ENCODE measurements around the gene CAPZB.
A peak's percentile ranks its signal among the peaks of the same experiment; 100 is the strongest.

Gene CAPZB

DNA sequence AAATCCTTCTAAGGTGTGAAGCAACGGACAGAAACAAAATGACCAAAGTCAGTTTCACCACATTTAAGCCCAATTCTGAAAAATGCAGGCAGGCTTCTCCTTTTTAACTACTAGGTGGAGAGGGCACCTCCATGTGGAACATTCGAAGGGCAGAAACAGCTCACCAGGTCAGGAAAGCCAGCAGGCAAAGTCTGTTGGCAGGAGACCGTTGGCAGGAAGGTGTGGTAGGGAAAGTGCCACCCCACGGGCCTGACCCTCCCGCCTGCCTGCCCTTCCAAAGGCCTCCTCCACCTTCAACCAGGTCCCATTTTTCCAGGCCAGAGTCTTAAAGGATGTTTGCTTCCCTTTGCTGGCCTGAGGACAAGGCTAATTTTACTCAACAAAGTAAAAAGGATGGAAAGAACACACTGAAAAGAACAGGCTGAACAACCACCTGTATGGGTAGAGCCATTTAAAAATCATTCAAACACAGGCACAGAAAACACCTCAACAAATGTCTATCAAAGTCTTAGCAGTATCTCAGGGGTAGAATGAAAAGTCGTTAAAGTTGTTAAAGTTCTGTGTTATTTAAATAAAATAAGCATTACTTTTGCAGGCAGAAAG, 26.4 kb downstream of the CAPZB start:
- peaks cover 0 to 4% of the 10 kb centered on the region in 2 donors for H3K36me3 ChIP-seq (ENCODE audit: control insufficient read depth in 2 of 2, insufficient read depth in 2 of 2, low read length in 2 of 2)
- no peak overlapping the region for H3K4me3 ChIP-seq (ENCODE audit: low read length in 2 of 2)
- no peak overlapping the region for H3K9ac ChIP-seq (ENCODE audit: low read length in 2 of 2)
- peaks cover 53% of the 10 kb centered on the region for H3K4me1 ChIP-seq (ENCODE audit: control insufficient read depth, insufficient read depth, low read length)
- H3K9me3 ChIP-seq (ENCODE audit: control insufficient read depth in 2 of 2, low read length in 2 of 2): no peaks in the 10 kb centered on the region
- peak overlapping the region; percentile 46 for H3K27ac ChIP-seq (ENCODE audit: low read length)
- no peaks in the 10 kb centered on the region for H3K27me3 ChIP-seq (ENCODE audit: control insufficient read depth in 1 of 2, insufficient read depth in 2 of 2, low read length in 2 of 2)

DNA sequence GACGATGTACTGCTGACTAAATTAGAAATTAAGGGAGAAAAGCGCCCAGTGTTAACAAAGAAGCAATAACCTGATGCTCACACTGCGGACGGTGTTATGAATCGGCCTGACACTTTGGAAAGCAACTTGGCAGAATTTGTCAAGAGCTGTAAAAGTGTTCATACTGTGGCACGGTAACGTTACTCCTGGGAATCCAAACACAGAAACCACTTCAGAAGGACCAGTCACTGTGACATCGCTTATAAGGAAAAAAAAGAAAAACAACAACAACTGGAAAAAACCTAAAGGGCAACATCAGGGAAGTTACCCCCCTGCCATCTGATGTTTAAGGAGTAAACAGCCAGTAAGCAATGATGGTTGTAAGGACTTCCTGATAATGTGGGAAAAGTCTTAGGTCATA, 27.7 kb downstream of the CAPZB start:
- no peaks in the 10 kb centered on the region for H3K9me3 ChIP-seq (ENCODE audit: control insufficient read depth in 2 of 2, low read length in 2 of 2)
- no peak overlapping the region for H3K9ac ChIP-seq (ENCODE audit: low read length in 2 of 2)
- no peaks in the 10 kb centered on the region for H3K27me3 ChIP-seq (ENCODE audit: control insufficient read depth in 1 of 2, insufficient read depth in 2 of 2, low read length in 2 of 2)
- H3K4me3 ChIP-seq (ENCODE audit: low read length in 2 of 2): no peak overlapping the region
- peaks cover 57% of the 10 kb centered on the region for H3K4me1 ChIP-seq (ENCODE audit: control insufficient read depth, insufficient read depth, low read length)
- H3K36me3 ChIP-seq (ENCODE audit: control insufficient read depth in 2 of 2, insufficient read depth in 2 of 2, low read length in 2 of 2): peaks cover 0 to 4% of the 10 kb centered on the region in 2 donors
- H3K27ac ChIP-seq (ENCODE audit: low read length): peak overlapping the region; percentile 18

DNA sequence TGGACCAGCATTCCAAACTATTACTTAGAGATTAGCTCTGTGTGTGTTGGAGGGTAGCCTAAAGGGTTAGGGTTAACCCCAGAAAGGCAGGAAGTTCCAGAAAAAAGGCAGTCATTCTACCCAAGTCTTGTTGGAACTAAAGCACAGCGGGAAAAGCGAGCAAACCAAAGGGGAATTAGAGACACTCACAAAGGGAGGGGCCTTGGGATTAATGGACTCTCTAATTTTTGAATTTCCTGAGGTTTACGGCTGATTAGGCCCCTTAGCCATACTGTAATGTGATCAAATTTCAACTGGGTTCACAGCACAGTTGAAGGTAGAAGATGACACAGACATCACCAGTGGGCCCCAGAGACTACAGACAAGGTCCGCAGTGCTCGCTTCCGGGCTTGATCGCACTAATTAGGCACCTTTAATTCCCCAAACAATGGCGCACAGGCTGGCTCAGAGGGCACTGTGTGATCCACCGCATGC, 28.3 kb downstream of the CAPZB start:
- H3K9me3 ChIP-seq (ENCODE audit: control insufficient read depth in 2 of 2, low read length in 2 of 2): no peaks in the 10 kb centered on the region
- no peak overlapping the region for H3K4me3 ChIP-seq (ENCODE audit: low read length in 2 of 2)
- H3K27me3 ChIP-seq (ENCODE audit: control insufficient read depth in 1 of 2, insufficient read depth in 2 of 2, low read length in 2 of 2): no peaks in the 10 kb centered on the region
- peaks cover 63% of the 10 kb centered on the region for H3K4me1 ChIP-seq (ENCODE audit: control insufficient read depth, insufficient read depth, low read length)
- H3K36me3 ChIP-seq (ENCODE audit: control insufficient read depth in 2 of 2, insufficient read depth in 2 of 2, low read length in 2 of 2): peaks cover 0 to 4% of the 10 kb centered on the region in 2 donors
- peak overlapping the region; percentile 18 for H3K27ac ChIP-seq (ENCODE audit: low read length)
- no peak overlapping the region for H3K9ac ChIP-seq (ENCODE audit: low read length in 2 of 2)

GRCh38 chr1:19455353-19455752, 30.0 kb downstream of the CAPZB start:
- Histone ChIP-seq H3K4me1 (ENCODE audit: control insufficient read depth, insufficient read depth, low read length) (peaks cover 72% of the 10 kb centered on the region), H3K27ac (ENCODE audit: low read length) (peak overlapping the region; percentile 64), H3K4me3 (ENCODE audit: low read length in 2 of 2) (no peak overlapping the region), H3K27me3 (ENCODE audit: control insufficient read depth in 1 of 2, insufficient read depth in 2 of 2, low read length in 2 of 2) (no peaks in the 10 kb centered on the region), H3K9me3 (ENCODE audit: control insufficient read depth in 2 of 2, low read length in 2 of 2) (no peaks in the 10 kb centered on the region), H3K9ac (ENCODE audit: low read length in 2 of 2) (no peak overlapping the region), H3K36me3 (ENCODE audit: control insufficient read depth in 2 of 2, insufficient read depth in 2 of 2, low read length in 2 of 2) (peaks cover 0 to 2% of the 10 kb centered on the region in 2 donors)

GRCh38 chr1:19454265-19455146, 30.8 kb downstream of the CAPZB start:
- peaks cover 0 to 2% of the 10 kb centered on the region in 2 donors for H3K36me3 ChIP-seq (ENCODE audit: control insufficient read depth in 2 of 2, insufficient read depth in 2 of 2, low read length in 2 of 2)
- peak overlapping the region; percentile 40 to 62 for H3K9ac ChIP-seq (ENCODE audit: low read length in 2 of 2)
- no peaks in the 10 kb centered on the region for H3K9me3 ChIP-seq (ENCODE audit: control insufficient read depth in 2 of 2, low read length in 2 of 2)
- H3K4me1 ChIP-seq (ENCODE audit: control insufficient read depth, insufficient read depth, low read length): peaks cover 77% of the 10 kb centered on the region
- no peaks in the 10 kb centered on the region for H3K27me3 ChIP-seq (ENCODE audit: control insufficient read depth in 1 of 2, insufficient read depth in 2 of 2, low read length in 2 of 2)
- peak overlapping the region; percentile 11 to 57 for H3K4me3 ChIP-seq (ENCODE audit: low read length in 2 of 2)
- peak overlapping the region; percentile 64 for H3K27ac ChIP-seq (ENCODE audit: low read length)

GRCh38 chr1:19453741-19454201, 31.6 kb downstream of the CAPZB start:
- Histone ChIP-seq H3K36me3 (ENCODE audit: control insufficient read depth in 2 of 2, insufficient read depth in 2 of 2, low read length in 2 of 2) (peaks cover 0 to 2% of the 10 kb centered on the region in 2 donors), H3K27me3 (ENCODE audit: control insufficient read depth in 1 of 2, insufficient read depth in 2 of 2, low read length in 2 of 2) (no peaks in the 10 kb centered on the region), H3K27ac (ENCODE audit: low read length) (peak overlapping the region; percentile 83), H3K4me1 (ENCODE audit: control insufficient read depth, insufficient read depth, low read length) (peaks cover 80% of the 10 kb centered on the region), H3K4me3 (ENCODE audit: low read length in 2 of 2) (no peak overlapping the region), H3K9me3 (ENCODE audit: control insufficient read depth in 2 of 2, low read length in 2 of 2) (no peaks in the 10 kb centered on the region), H3K9ac (ENCODE audit: low read length in 2 of 2) (peak overlapping the region; percentile 2 to 21)

DNA sequence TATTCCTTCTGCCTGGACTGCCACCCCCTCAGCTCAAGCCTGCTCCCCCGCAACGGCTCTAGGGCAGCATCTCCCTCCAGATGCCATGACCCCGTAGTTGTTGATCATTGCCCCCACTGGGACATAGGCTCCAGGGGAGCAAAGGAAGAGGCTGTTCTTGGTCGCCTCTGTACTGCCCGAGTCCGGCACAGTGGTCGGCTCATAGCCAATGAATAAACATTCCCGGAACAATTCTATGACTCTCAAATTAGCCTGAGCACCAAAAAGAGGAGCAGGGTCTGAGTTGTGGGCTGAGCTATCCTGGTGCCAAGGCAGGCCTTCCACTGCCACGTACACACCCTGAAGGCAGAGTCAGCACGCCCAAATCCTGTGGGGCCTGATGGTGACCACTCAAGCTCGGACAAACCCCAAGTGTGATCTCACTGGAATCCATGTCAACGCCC, 33.1 kb downstream of the CAPZB start:
- peak overlapping the region in 1 of 2 donors; percentile 29 for H3K9ac ChIP-seq (ENCODE audit: low read length in 2 of 2)
- H3K4me3 ChIP-seq (ENCODE audit: low read length in 2 of 2): peak overlapping the region in 1 of 2 donors; percentile 35
- H3K27ac ChIP-seq (ENCODE audit: low read length): peak overlapping the region; percentile 83
- peaks cover 0 to 2% of the 10 kb centered on the region in 2 donors for H3K36me3 ChIP-seq (ENCODE audit: control insufficient read depth in 2 of 2, insufficient read depth in 2 of 2, low read length in 2 of 2)
- peaks cover 86% of the 10 kb centered on the region for H3K4me1 ChIP-seq (ENCODE audit: control insufficient read depth, insufficient read depth, low read length)
- no peaks in the 10 kb centered on the region for H3K27me3 ChIP-seq (ENCODE audit: control insufficient read depth in 1 of 2, insufficient read depth in 2 of 2, low read length in 2 of 2)
- H3K9me3 ChIP-seq (ENCODE audit: control insufficient read depth in 2 of 2, low read length in 2 of 2): no peaks in the 10 kb centered on the region

GRCh38 chr1:19450811-19451515, 34.4 kb downstream of the CAPZB start:
- peaks cover 0 to 2% of the 10 kb centered on the region in 2 donors for H3K36me3 ChIP-seq (ENCODE audit: control insufficient read depth in 2 of 2, insufficient read depth in 2 of 2, low read length in 2 of 2)
- no peaks in the 10 kb centered on the region for H3K27me3 ChIP-seq (ENCODE audit: control insufficient read depth in 1 of 2, insufficient read depth in 2 of 2, low read length in 2 of 2)
- H3K27ac ChIP-seq (ENCODE audit: low read length): peak overlapping the region; percentile 81
- no peak overlapping the region for H3K9ac ChIP-seq (ENCODE audit: low read length in 2 of 2)
- H3K4me1 ChIP-seq (ENCODE audit: control insufficient read depth, insufficient read depth, low read length): peaks cover 84% of the 10 kb centered on the region
- peak overlapping the region; percentile 33 to 44 for H3K4me3 ChIP-seq (ENCODE audit: low read length in 2 of 2)
- no peaks in the 10 kb centered on the region for H3K9me3 ChIP-seq (ENCODE audit: control insufficient read depth in 2 of 2, low read length in 2 of 2)

DNA sequence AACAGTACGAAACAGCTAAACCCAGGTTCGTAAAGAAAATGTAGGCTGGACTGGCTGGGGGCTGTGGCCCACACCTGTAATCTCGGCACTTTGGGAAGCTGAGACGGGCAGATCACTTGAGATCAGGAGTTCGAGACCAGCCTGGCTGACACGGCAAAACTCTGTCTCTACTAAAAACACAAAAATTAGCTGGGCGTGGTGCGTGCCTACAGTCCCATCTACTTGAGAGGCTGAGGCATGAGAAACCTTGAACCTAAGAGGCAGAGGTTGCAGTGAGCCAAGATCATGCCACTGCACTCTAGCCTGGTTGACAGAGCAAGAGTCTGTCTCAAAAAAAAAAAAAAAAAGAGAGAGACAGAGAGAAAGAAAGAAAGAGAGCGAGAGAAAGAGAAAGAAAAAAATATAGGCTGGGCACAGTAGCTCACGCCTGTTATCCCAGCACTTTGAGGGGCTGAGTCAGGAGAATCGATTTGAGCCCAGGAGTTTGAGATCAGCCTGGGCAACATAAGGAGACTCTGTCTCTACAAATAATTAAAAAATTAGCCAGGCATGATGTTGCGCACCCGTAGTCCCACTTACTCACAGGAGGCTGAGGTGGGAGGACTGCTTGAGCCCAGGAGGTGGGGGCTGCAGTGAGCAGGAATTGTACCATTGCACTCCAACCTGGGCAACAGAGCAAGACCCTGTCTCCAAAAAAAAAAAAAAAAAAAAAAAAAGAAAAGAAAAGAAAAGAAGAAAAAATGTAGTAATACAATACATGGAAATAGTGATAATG, 35.7 kb downstream of the CAPZB start:
- H3K27ac ChIP-seq (ENCODE audit: low read length): peak overlapping the region; percentile 96
- peaks cover 79% of the 10 kb centered on the region for H3K4me1 ChIP-seq (ENCODE audit: control insufficient read depth, insufficient read depth, low read length)

More for the DNA sequence above, 35.7 kb downstream of the CAPZB start:
- H3K4me3 ChIP-seq (ENCODE audit: low read length in 2 of 2): peak overlapping the region in 1 of 2 donors; percentile 57
- no peaks in the 10 kb centered on the region for H3K9me3 ChIP-seq (ENCODE audit: control insufficient read depth in 2 of 2, low read length in 2 of 2)
- no peaks in the 10 kb centered on the region for H3K27me3 ChIP-seq (ENCODE audit: control insufficient read depth in 1 of 2, insufficient read depth in 2 of 2, low read length in 2 of 2)
- H3K36me3 ChIP-seq (ENCODE audit: control insufficient read depth in 2 of 2, insufficient read depth in 2 of 2, low read length in 2 of 2): no peaks in the 10 kb centered on the region
- peak overlapping the region; percentile 17 to 55 for H3K9ac ChIP-seq (ENCODE audit: low read length in 2 of 2)
